ENCODE data around the gene RAD51AP1. TPM values are rescaled to one million over a fixed set of nuclear protein-coding genes. Genes with fewer than 3 reads are reported as not detected.

Gene RAD51AP1
- total RNA-seq, 1 experiment from 2014 or later, result 10.8 TPM

- ChIA-PET CTCF (no interaction called here), POLR2A (no interaction called here)
- no peaks in the 10 kb centered on the region for H3K9me3 Mint-ChIP-seq (ENCODE audit: unreplicated experiment)
- no peak for DNase-seq (ENCODE audit: unreplicated experiment)
- no peak for TF ChIP-seq CTCF (IDR thresholded peaks at IDR 0.05; ENCODE audit: unreplicated experiment)
- intact Hi-C loops (cut with micrococcal nuclease), result no loop called here
- H3K4me3 Mint-ChIP-seq (ENCODE audit: unreplicated experiment), result no peak overlapping the region
- no peak overlapping the region for H3K27ac Mint-ChIP-seq (ENCODE audit: low read depth, unreplicated experiment)
- no peaks in the 10 kb centered on the region for H3K27me3 Mint-ChIP-seq (ENCODE audit: insufficient read depth, unreplicated experiment)
- H3K36me3 Mint-ChIP-seq (ENCODE audit: insufficient read depth, unreplicated experiment), result no peaks in the 10 kb centered on the region
- H3K4me1 Mint-ChIP-seq (ENCODE audit: insufficient read depth, unreplicated experiment), result no peaks in the 10 kb centered on the region
- no TSS peak for BruUV-seq (replicated peaks)
Observed at GRCh38 chr12:4563336-4563735, 24.6 kb downstream of the RAD51AP1 start.

GRCh38 chr12:4564818-4565217 is 26.1 kb downstream of the RAD51AP1 start:
- intact Hi-C loops (cut with micrococcal nuclease), result no loop called here
- Mint-ChIP-seq H3K4me3 (ENCODE audit: unreplicated experiment) (no peak overlapping the region), H3K27ac (ENCODE audit: low read depth, unreplicated experiment) (no peak overlapping the region), H3K27me3 (ENCODE audit: insufficient read depth, unreplicated experiment) (no peaks in the 10 kb centered on the region), H3K36me3 (ENCODE audit: insufficient read depth, unreplicated experiment) (no peaks in the 10 kb centered on the region), H3K9me3 (ENCODE audit: unreplicated experiment) (no peaks in the 10 kb centered on the region), H3K4me1 (ENCODE audit: insufficient read depth, unreplicated experiment) (no peaks in the 10 kb centered on the region)
- CTCF ChIA-PET, result interaction anchor here (0.6 kb wide), 2 partner anchors 520 to 872 kb away, joined by 4 to 6 read pairs; no protein-coding TSS in a partner anchor
- no peak for DNase-seq (ENCODE audit: unreplicated experiment)
- BruUV-seq (replicated peaks), result no TSS peak
- POLR2A ChIA-PET, result no interaction called here
- TF ChIP-seq CTCF (IDR thresholded peaks at IDR 0.05; ENCODE audit: unreplicated experiment), result no peak

GRCh38 chr12:4566474-4566873 is 27.8 kb downstream of the RAD51AP1 start:
- intact Hi-C loops (cut with micrococcal nuclease), result no loop called here
- no peaks in the 10 kb centered on the region for H3K36me3 Mint-ChIP-seq (ENCODE audit: insufficient read depth, unreplicated experiment)
- H3K9me3 Mint-ChIP-seq (ENCODE audit: unreplicated experiment), result no peaks in the 10 kb centered on the region
- ChIA-PET POLR2A (interaction anchor here (0.9 kb wide), 1 partner anchor 12 kb away, joined by 3 read pairs; no protein-coding TSS in a partner anchor), CTCF (interaction anchor here (1.1 kb wide), 1 partner anchor 69 kb away, joined by 3 read pairs; no protein-coding TSS in a partner anchor)
- no peak for DNase-seq (ENCODE audit: unreplicated experiment)
- BruUV-seq (replicated peaks), result no TSS peak
- H3K27me3 Mint-ChIP-seq (ENCODE audit: insufficient read depth, unreplicated experiment), result no peaks in the 10 kb centered on the region
- H3K4me1 Mint-ChIP-seq (ENCODE audit: insufficient read depth, unreplicated experiment), result no peaks in the 10 kb centered on the region
- TF ChIP-seq CTCF (IDR thresholded peaks at IDR 0.05; ENCODE audit: unreplicated experiment), result no peak
- no peak overlapping the region for H3K27ac Mint-ChIP-seq (ENCODE audit: low read depth, unreplicated experiment)
- H3K4me3 Mint-ChIP-seq (ENCODE audit: unreplicated experiment), result no peak overlapping the region

- Mint-ChIP-seq H3K27ac (ENCODE audit: low read depth, unreplicated experiment) (no peak overlapping the region), H3K4me3 (ENCODE audit: unreplicated experiment) (no peak overlapping the region), H3K27me3 (ENCODE audit: insufficient read depth, unreplicated experiment) (no peaks in the 10 kb centered on the region), H3K4me1 (ENCODE audit: insufficient read depth, unreplicated experiment) (no peaks in the 10 kb centered on the region), H3K36me3 (ENCODE audit: insufficient read depth, unreplicated experiment) (no peaks in the 10 kb centered on the region), H3K9me3 (ENCODE audit: unreplicated experiment) (no peaks in the 10 kb centered on the region)
- no TSS peak for BruUV-seq (replicated peaks)
- TF ChIP-seq CTCF (IDR thresholded peaks at IDR 0.05; ENCODE audit: unreplicated experiment), result no peak
- DNase-seq (ENCODE audit: unreplicated experiment), result no peak
- POLR2A ChIA-PET, result no interaction called here
- CTCF ChIA-PET, result interaction anchor here (0.5 kb wide), 1 partner anchor 167 kb away, joined by 3 read pairs; no protein-coding TSS in a partner anchor
- intact Hi-C loops (cut with micrococcal nuclease), result no loop called here
Observed at GRCh38 chr12:4567073-4567881, 28.6 kb downstream of the RAD51AP1 start.
